Spleen (tissue), 11 donors: ENCODE data around the gene SEPTIN3. TPM values are rescaled to one million over a fixed set of nuclear protein-coding genes. Genes with fewer than 3 reads are reported as not detected.

Experiments
- DNase-seq: peaks from one replicate; pipeline ENCODE4 v3.0.0-alpha.2; 2020
- H3K27ac ChIP-seq, 8 donors: fragments of 200-600 bp; sonication (generic) in 7 of 8; 1 replicate in 4 of 8; 2 replicates in 4 of 8; pipeline versions ENCODE4 v1.5.0 to v1.8.0; 2016 to 2021; ENCODE audit warnings: inconsistent platforms in 4 of 8, mild to moderate bottlenecking in 4 of 8, moderate library complexity in 1 of 8
- H3K27me3 ChIP-seq, 7 donors: fragments of 200-600 bp; sonication (generic) in 6 of 7; replicated peaks in 1 of 7; 1 replicate in 4 of 7; 2 replicates in 3 of 7; pipeline versions ENCODE4 v1.5.0 to v1.8.0; 2016 to 2021; ENCODE audit warnings: inconsistent platforms in 3 of 7, mild to moderate bottlenecking in 1 of 7
- H3K36me3 ChIP-seq, 6 donors: fragments of 200-600 bp; sonication (generic) in 5 of 6; 1 replicate in 4 of 6; 2 replicates in 2 of 6; pipeline versions ENCODE4 v1.5.0 to v1.8.0; 2016 to 2021; ENCODE audit warnings: inconsistent platforms in 2 of 6
- H3K4me1 ChIP-seq, 6 donors: fragments of 200-600 bp; sonication (generic) in 5 of 6; 1 replicate in 3 of 6; 2 replicates in 3 of 6; pipeline versions ENCODE4 v1.5.0 to v1.8.0; 2016 to 2021; ENCODE audit warnings: inconsistent platforms in 3 of 6
- H3K4me3 ChIP-seq, 8 donors: fragments of 200-600 bp; sonication (generic) in 7 of 8; 1 replicate in 4 of 8; 2 replicates in 4 of 8; pipeline versions ENCODE4 v1.5.0 to v1.8.0; 2016 to 2021; ENCODE audit warnings: inconsistent platforms in 4 of 8, mild to moderate bottlenecking in 4 of 8, moderate library complexity in 2 of 8
- H3K9me3 ChIP-seq, 8 donors: fragments of 200-600 bp; sonication (generic) in 7 of 8; 1 replicate in 4 of 8; 2 replicates in 4 of 8; pipeline versions ENCODE4 v1.5.0 to v1.8.0; 2016 to 2021; ENCODE audit warnings: inconsistent platforms in 4 of 8
- CTCF ChIP-seq, 11 experiments: fragments of 200-600 bp in 7 of 11; fragments of 450-650 bp in 4 of 11; sonication (generic) in 4 of 11; IDR thresholded peaks in 8 of 11; conservative IDR thresholded peaks in 3 of 11; 1 replicate in 7 of 11; 2 replicates in 4 of 11; pipeline versions ENCODE4 v1.4.0 to v1.8.0; 2016 to 2021; ENCODE audit warnings: antibody characterized with exemption in 11 of 11, inconsistent platforms in 4 of 11, mild to moderate bottlenecking in 1 of 11
- POLR2A ChIP-seq, 3 donors: fragments of 450-650 bp; IDR thresholded peaks; one replicate each; pipeline ENCODE4 v1.5.1; 2017; ENCODE audit warnings: antibody characterized with exemption in 3 of 3, mild to moderate bottlenecking in 1 of 3
- POLR2AphosphoS5 ChIP-seq, 3 donors: sonication (generic); formaldehyde crosslinking; IDR thresholded peaks; one replicate each; pipeline ENCODE4 v1.5.1; 2017; ENCODE audit warnings: antibody characterized with exemption in 3 of 3
- WGBS, 5 donors: extraction: QIAGEN DNeasy Blood & Tissue Kit in 3 of 5; methylation state at CpG; one replicate each; pipeline versions ENCODE4 v1.1.5 to v1.1.7; 2013 to 2018; 5-methylcytosine and 5-hydroxymethylcytosine counted together
- intact Hi-C: fragments of 100-400 bp; cut with DNase I; formaldehyde crosslinking; loops from one replicate; pipeline ENCODE4 v1.15.0; 2023; ENCODE audit warnings: low total_unique reads
- polyA plus RNA-seq, 3 donors: library from polyadenylated mRNA; stranded (reverse); fragments of 200-250 nt; gene quantifications; one replicate each; pipeline ENCODE4 v1.2.1, GENCODE V29; 2013
- total RNA-seq, 7 donors: library from RNA; depleted of rRNA in 3 of 7; stranded (reverse); fragments of >200 nt in 3 of 7; fragmentation: NEBNext Ultra II Directional in 4 of 7; extraction: Animal tissue kit (Norgen Biotek cat#: 25700) in 4 of 7; gene quantifications; one replicate each; pipeline versions ENCODE4 v1.1.0 to v1.2.1, GENCODE V29; 2016 to 2021
- donor health status: healthy with polysubstance abuse.
- donor health status: DM: no; HTN: no; CAD: no; lungs with moderate emphysema.
- donor health status: DM: no; HTN: no; CAD: no.
- donor health status: Bipolar disorder and iron deficiency.
- donor health status: healthy.
- donor health status: DM: no; HTN: no; CAD: no.
- donor health status: DM: yes; HTN: yes; CAD: no.

Gene SEPTIN3
- total and polyA plus RNA-seq, 10 donors, result 0.07 to 1.0 (median 0.20) TPM

GRCh38 chr22:42007922-42008321 is 38.7 kb downstream of the SEPTIN3 start:
- DNase-seq, result no peak
- peaks cover 3 to 67% (median 45%) of the 10 kb centered on the region in 8 donors for H3K9me3 ChIP-seq
- no peak overlapping the region for H3K27ac ChIP-seq
- intact Hi-C loops, result no loop called here
- 67 to 82% (median 76%) methylated on average over 4 of the region's 4 CpGs for WGBS, 5 donors
- H3K4me1 ChIP-seq, result no peaks in the 10 kb centered on the region
- H3K36me3 ChIP-seq, result no peaks in the 10 kb centered on the region
- H3K27me3 ChIP-seq, result peaks cover 0 to 6% (median 0%) of the 10 kb centered on the region in 7 donors
- TF ChIP-seq CTCF (IDR thresholded peaks at IDR 0.05 in 8 of 11, conservative IDR thresholded peaks at IDR 0.05 in 3 of 11) (no peak), POLR2A (IDR thresholded peaks at IDR 0.05) (no peak)
- H3K4me3 ChIP-seq, result no peak overlapping the region

GRCh38 chr22:42010778-42011177 is 41.5 kb downstream of the SEPTIN3 start:
- peaks cover 0 to 6% (median 0%) of the 10 kb centered on the region in 7 donors for H3K27me3 ChIP-seq
- 85 to 95% (median 90%) methylated on average over 7 of the region's 7 CpGs for WGBS, 5 donors

GRCh38 chr22:42013385-42013784 is 44.1 kb downstream of the SEPTIN3 start:
- H3K36me3 ChIP-seq, result no peaks in the 10 kb centered on the region
- intact Hi-C loops, result no loop called here
- no peak overlapping the region for H3K27ac ChIP-seq
- DNase-seq, result no peak
- H3K4me3 ChIP-seq, result no peak overlapping the region
- no peaks in the 10 kb centered on the region for H3K4me1 ChIP-seq
- TF ChIP-seq POLR2A (IDR thresholded peaks at IDR 0.05) (no peak), POLR2AphosphoS5 (IDR thresholded peaks at IDR 0.05) (no peak), CTCF (IDR thresholded peaks at IDR 0.05 in 8 of 11, conservative IDR thresholded peaks at IDR 0.05 in 3 of 11) (no peak)
- H3K9me3 ChIP-seq, result peaks cover 0 to 36% (median 31%) of the 10 kb centered on the region in 8 donors
- 60 to 95% (median 79%) methylated on average over 4 of the region's 4 CpGs for WGBS, 5 donors
- peaks cover 0 to 6% (median 0%) of the 10 kb centered on the region in 7 donors for H3K27me3 ChIP-seq

More at GRCh38 chr22:42010778-42011177, 41.5 kb downstream of the SEPTIN3 start:
- no peak overlapping the region for H3K4me3 ChIP-seq
- intact Hi-C loops, result no loop called here
- DNase-seq, result no peak
- H3K36me3 ChIP-seq, result no peaks in the 10 kb centered on the region
- H3K4me1 ChIP-seq, result no peaks in the 10 kb centered on the region
- H3K9me3 ChIP-seq, result peaks cover 2 to 44% (median 34%) of the 10 kb centered on the region in 8 donors
- H3K27ac ChIP-seq, result no peak overlapping the region
- TF ChIP-seq CTCF (IDR thresholded peaks at IDR 0.05 in 8 of 11, conservative IDR thresholded peaks at IDR 0.05 in 3 of 11), result no peak

- Histone ChIP-seq H3K36me3 (no peaks in the 10 kb centered on the region), H3K4me1 (no peaks in the 10 kb centered on the region), H3K27ac (no peak overlapping the region), H3K9me3 (peaks cover 0 to 12% (median 7%) of the 10 kb centered on the region in 8 donors), H3K27me3 (no peaks in the 10 kb centered on the region), H3K4me3 (no peak overlapping the region)
- 79 to 93% (median 80%) methylated on average over 10 of the region's 10 CpGs for WGBS, 5 donors
- intact Hi-C loops, result no loop called here
- TF ChIP-seq CTCF (IDR thresholded peaks at IDR 0.05 in 8 of 11, conservative IDR thresholded peaks at IDR 0.05 in 3 of 11), result no peak
- no peak for TF ChIP-seq POLR2AphosphoS5 (IDR thresholded peaks at IDR 0.05)
- no peak for TF ChIP-seq POLR2A (IDR thresholded peaks at IDR 0.05)
- no peak for DNase-seq
These were observed 46.9 kb downstream of the SEPTIN3 start for GRCh38 chr22:42016111-42016510.
